NCI-H1105 (cell line): ENCODE results near the gene CBR1.

Experiments
- DNase-seq: peaks from one replicate; lab custom pipeline; 2025; lab: John Stamatoyannopoulos, UW

Gene CBR1

DNA sequence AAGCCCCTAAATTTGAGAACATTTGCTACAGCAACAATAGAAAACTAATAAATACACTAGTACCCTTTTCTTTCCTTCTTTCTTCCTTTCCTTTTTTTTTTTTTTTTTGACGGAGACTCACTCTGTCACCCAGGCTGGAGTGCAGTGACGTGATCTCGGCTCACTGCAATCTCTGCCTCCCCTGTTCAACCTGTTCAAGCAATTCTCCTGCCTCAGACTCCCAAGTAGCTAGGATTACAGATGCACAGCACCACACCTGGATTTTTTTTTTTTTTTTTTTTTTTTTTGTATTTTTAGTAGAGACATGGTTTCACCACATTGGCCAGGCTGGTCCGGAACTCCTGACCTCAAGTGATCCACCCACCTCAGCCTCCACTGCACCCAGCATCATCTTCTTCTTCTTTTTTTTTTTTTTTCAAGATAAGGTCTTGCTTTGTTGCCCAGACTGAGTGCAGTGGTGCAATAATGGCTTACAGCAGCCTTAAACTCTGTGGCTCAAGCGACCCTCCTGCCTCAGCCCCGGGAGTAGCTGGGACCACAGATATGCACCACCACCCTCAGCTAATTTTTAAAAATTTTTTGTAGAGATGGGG lies 45.4 kb downstream of the CBR1 start:
- no peak for DNase-seq

DNA sequence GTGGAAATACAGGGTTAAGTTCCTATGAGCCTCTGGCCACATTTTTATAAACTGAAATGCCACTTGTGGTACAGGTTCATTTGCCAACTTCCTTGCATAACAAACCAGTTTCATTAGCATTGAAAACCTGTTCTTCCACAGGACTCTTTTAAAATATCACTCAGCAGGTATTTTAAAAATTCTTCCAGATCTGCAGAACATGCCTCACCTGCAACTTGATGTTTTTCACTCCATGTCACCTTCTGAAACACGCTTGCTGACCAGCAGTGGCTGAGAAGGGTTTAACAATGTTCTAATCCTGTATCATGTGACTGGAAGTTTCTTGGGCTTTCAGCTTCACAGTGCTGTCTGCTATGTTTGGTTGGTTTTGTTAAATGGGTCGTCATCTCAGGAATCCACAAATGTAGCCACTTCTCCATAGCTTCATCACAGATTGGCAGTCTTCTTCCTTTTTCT lies 47.5 kb downstream of the CBR1 start:
- DNase-seq: no peak

DNA sequence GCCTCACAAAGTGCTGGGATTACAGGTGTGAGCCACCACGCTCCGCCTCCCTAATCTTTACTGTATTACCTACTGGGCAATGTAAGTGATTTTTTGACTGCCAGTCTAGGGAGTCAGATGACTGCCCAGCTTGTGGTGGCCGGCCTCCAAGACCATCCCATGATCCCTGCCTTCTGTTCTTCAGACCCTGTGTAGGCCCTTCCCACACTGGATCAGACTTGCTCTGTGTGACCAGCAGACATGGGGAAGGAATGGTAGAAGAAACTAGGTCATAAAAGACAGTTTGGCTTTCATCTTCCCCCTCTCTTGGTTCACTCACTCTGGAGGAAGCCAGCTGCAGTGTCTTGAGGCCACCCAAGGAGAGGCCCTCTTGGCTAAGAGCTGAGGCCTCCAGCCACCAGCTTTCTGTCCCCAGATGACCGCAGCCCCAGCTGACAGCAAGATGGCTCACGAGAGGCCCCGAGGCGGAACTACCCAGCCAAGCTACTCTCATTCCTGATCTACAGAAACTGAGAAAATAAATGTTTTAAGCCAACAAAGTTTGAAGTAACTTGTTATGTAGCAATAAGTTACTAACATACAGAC lies 50.6 kb downstream of the CBR1 start:
- DNase-seq: no peak
